ENCODE measurements around the gene MRPS2.
"Not testable (repeated sequence)": the region's sequence is repeated elsewhere in the genome, so short reads cannot be mapped to it uniquely, and the experiment has no call there.

MRPS2 gene

DNA sequence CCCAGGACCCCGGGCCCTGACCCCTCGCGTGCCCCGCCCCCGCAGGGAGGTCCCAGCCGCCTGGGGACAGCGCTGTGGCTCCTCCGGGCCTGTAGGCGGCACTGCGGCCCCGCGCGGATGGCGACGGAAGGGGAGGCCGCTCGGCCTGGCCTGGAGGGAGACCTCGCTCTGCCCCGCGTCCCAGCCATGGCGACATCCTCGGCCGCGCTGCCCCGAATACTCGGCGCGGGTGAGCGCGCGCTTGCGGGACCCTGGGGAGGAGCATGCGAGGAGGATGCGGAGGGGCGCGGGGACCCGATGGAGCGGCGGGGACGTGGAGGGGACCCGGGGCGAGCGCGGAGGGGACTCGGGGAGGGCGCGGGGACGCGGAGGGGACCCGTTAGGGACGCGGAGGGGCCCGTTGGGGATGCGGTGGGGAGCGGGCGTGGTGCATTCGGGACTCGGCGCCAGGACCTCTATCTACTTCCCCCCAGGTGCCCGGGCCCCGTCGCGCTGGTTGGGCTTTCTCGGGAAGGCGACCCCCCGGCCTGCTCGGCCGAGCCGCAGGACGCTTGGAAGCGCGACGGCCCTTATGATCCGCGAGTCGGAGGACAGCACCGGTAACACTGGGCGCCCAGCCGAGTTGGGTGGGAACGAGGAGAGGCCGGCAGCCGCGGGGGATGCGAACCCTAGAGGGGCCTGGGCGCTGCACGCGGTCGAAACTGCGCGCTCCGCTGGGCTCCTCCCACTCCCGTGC, at the start of gene MRPS2:
Gene MRPS2 (plus strand): TSS at position 158 of the 736 bp plus-strand sequence. CDS start 29 bp downstream, at position 187.
- peak; percentile 53 to 88 for DNase-seq

DNA sequence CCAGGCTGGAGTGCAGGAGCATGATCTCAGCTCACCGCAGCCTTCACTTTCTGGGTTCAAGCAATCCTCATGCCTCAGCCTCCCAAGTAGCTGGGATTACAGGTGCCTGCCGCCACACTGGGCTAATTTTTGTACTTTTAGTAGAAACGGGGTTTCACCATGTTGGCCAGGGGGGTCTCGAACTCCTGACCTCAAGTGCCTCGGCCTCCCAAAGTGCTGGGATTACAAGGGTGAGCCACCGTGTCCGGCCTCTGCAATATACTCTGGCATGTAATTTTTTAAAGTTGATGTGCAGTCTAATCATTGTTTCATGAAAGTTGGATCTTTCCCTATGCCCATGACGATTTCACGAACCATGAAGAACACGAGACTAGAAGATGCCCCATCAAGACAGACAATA, 49.5 kb upstream of the MRPS2 start:
- DNase-seq = no peak

GRCh38 chr9:135451909-135452308, 48.6 kb upstream of the MRPS2 start:
- not testable (repeated sequence) for DNase-seq

- DNase-seq = no peak
These were observed 45.7 kb upstream of the MRPS2 start for GRCh38 chr9:135454737-135455136.

DNA sequence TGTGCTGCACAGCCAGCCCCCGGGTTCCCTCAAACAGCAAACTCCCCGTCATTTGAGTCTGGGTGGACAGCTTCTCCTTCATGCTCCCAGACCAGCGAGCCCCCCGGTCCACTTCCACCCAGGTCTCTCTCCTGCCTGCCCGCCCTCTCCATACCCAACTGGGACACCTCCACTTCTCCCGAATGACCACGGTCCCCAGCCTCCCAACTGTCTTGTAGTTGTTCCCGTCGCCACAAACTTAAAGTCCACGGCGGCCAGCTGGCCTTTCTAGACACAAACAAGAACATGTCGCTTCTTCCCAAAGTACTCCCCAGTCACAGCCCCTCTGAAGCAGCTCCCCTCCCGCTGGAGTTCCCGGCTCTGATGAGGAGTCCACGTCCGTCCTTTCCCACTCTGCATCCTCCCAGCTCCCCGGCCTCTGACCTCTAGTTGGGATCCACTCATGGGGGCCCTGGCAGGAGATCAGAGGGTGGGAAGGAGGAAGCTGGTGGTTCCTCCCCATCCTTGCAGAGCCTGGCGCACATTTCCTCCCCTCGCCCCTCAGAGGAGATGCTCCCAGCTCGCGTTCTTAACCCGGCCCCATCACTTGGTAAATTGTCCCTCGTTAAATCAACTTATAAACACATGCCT, 45.0 kb upstream of the MRPS2 start:
- DNase-seq = no peak

DNA sequence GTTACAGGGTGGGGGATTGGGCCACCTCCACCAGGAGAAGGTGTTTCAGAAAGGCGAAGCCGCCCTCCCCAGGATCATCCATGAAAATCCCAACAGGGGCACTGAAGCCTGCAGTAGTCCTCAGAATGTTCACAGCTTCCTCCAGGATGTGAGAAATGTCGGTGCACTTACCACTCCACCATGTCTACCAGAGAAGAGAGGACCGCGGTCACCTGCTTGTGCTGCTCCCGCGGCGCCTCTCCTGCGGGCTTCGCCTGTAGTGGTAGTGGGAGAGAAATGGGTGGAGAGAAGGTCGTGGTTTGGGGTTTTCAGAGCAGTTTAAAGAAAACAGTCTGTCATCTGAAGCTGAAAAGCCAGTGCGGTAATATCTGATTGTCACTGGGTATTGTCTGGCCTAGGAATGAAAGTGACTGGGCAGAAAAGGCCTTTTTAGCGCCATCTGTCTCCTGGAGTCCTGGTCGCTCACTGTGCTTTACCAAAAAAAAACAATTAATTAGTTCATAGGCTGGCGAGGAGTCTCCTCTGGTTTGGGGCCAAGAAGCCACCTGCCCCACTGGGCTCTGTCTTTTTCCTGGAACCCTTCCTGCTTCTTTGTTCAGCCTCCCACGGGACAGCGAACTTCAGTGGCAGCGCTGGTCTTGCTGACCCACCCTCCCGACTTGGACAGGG, 43.9 kb upstream of the MRPS2 start:
- no peak for DNase-seq

DNA sequence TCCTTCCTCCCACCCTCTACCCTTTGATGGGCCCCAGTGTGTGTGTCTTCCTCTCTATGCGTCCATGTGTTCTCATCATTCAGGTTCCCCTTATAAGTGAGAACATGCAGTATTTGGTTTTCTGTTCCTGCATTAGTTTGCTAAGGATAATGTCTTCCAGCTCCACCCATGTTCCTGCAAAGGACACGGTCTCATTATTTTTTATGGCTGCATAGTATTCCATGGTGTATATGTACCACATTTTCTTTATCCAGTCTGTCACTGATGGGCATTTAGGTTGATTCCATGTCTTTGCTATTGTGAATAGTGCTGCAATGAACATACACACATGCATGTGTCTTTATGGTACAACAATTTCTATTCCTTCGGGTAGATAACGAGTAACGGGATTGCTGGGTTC, 42.0 kb upstream of the MRPS2 start:
- not testable (repeated sequence) for DNase-seq

DNA sequence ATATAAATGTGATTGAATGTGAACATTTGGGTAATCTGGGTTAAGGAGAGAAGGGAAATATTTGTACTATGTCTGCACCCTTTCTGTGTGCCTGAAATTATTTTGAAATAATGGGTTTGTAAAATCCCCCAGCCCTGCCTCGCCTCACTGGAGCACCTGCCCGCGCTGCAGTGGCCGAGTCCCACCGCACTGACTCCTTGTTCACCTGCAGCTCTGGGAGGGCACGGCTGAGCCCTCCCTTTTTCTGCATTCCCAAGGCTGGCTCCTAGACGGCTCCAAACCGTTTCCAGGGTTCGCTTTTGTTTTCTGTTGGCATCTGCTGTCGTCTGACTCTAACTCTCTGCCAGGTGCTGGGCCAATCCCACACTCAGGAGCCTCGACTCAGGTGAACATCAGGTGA, 38.5 kb upstream of the MRPS2 start:
- peak in 1 of 2 experiments; percentile 30 for DNase-seq

GRCh38 chr9:135463140-135463539, 37.3 kb upstream of the MRPS2 start:
- DNase-seq = no peak

- no peak for DNase-seq
These were observed 36.3 kb upstream of the MRPS2 start for GRCh38 chr9:135464181-135464580.

- no peak for DNase-seq
These were observed 31.5 kb upstream of the MRPS2 start for GRCh38 chr9:135468854-135469521.

- no peak for DNase-seq
These were observed 28.5 kb upstream of the MRPS2 start for GRCh38 chr9:135471791-135472640.

GRCh38 chr9:135473972-135474543, 26.4 kb upstream of the MRPS2 start:
- no peak for DNase-seq

DNA sequence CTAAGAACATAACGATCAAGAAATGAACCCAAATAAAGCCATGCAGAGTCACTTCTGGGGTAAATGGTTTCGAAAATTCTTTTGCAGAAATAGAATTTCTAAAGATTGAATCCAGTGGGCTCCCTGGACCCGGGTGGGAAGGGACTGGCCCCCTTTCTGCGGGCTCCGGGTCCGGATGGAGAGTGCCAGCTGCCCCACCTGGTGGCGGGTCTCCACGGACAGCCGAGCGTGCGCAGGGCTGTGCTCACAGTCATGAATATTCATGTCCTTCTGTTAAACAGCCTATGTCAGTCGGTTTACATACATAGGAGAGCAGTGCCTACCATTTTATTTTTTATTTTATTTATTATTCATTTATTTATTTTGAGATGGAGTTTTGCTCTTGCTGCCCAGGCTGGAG, 25.6 kb upstream of the MRPS2 start:
- peak; percentile 15 to 76 for DNase-seq

GRCh38 chr9:135476561-135477355, 23.7 kb upstream of the MRPS2 start:
- DNase-seq = no peak

DNA sequence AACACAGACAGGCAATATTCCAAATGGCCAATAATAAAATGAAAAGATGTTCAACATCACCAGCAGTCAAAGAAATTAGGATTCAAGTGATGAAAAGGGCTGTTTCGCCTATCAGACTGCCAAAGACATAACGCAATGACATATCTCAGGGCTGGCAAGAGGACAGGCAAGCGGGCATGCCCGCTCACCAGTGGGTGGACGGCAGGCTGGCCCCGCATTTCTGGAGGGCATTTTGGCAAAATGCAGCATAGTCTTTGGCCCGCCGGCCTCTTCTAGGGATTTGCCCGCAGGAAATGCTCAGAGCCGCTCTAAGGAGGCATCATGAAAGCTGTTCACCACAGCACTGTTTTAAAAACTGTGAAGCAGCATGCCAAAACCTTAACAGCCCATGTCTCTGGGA, 22.3 kb upstream of the MRPS2 start:
- no peak for DNase-seq

DNA sequence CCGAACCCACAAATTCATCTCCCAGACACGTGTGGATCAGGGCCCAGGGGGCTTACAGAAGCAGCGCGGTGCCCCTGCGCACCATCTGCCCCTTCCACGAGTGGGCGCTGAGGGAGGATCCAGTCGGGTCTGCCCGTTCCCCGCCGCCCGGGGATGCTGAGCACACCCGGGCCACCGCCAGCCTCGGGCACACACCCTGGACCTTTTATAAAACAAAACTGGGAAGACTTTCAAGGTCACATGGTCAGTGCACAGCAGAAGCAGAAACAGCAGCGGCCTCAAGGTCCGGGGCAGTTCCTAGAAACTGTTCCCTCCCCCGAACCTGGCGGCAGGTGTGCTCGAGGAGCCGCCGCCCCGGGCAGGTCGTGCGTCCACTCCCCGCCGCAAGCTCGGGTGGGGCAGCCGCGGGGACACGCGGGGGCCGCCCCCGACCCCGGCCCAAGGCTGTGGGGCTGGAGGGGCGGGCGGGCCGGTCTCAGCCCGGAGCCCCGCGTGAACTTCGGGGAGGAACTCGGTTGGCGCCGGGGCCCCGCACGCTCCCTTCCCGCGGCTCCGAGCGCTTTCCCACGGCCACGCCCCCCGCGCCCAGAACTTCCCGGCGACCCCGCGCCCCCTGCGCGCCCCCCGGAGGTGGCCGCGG, 21.5 kb upstream of the MRPS2 start:
- peak in 1 of 2 experiments; percentile 55 for DNase-seq

- DNase-seq = peak in 1 of 2 experiments; percentile 51
These were observed 20.9 kb upstream of the MRPS2 start, which contains the start of gene PPP1R26 for GRCh38 chr9:135479469-135480052. PPP1R26 (plus strand) TSS chr9:135479782; CDS start chr9:135484511, 4,729 bp downstream.

- peak in 1 of 2 experiments; percentile 51 for DNase-seq
These were observed 20.2 kb upstream of the MRPS2 start for GRCh38 chr9:135480071-135480939.

All from NCI-H526 (cell line).